Nephron (organoid): ENCODE data around the gene NFKBIZ.

ENCODE experiments used
- H3K27ac Mint-ChIP-seq, 3 experiments: 2 replicates each; pipeline ENCODE4 v1.8.0; 2020; ENCODE audit warnings: mixed read lengths in 3 of 3, mild to moderate bottlenecking in 2 of 3, moderate library complexity in 1 of 3
- H3K27me3 Mint-ChIP-seq: 2 replicates; pipeline ENCODE4 v1.8.0; 2021; ENCODE audit warnings: low read depth, mild to moderate bottlenecking, moderate library complexity, mixed read lengths
- H3K36me3 Mint-ChIP-seq: 2 replicates; pipeline ENCODE4 v1.8.0; 2020; ENCODE audit warnings: low read depth, mixed read lengths
- H3K4me1 Mint-ChIP-seq: 2 replicates; pipeline ENCODE4 v1.8.0; 2020; ENCODE audit warnings: mixed read lengths
- H3K4me3 Mint-ChIP-seq, 3 experiments: 2 replicates each; pipeline ENCODE4 v1.8.0; 2020; ENCODE audit warnings: mild to moderate bottlenecking in 3 of 3, mixed read lengths in 3 of 3, moderate library complexity in 2 of 3
- H3K9me3 Mint-ChIP-seq: 2 replicates; pipeline ENCODE4 v1.8.0; 2020; ENCODE audit warnings: mixed read lengths
- TF ChIP-seq, protein P1 (sequence below), 3 experiments: fragments of 200-600 bp; sonication (generic); IDR thresholded peaks; one replicate each; pipeline ENCODE4 v1.5.0; 2021; ENCODE audit warnings: antibody characterized with exemption in 3 of 3; ENCODE audit not compliant: unreplicated experiment in 3 of 3

The NFKBIZ gene

DNA sequence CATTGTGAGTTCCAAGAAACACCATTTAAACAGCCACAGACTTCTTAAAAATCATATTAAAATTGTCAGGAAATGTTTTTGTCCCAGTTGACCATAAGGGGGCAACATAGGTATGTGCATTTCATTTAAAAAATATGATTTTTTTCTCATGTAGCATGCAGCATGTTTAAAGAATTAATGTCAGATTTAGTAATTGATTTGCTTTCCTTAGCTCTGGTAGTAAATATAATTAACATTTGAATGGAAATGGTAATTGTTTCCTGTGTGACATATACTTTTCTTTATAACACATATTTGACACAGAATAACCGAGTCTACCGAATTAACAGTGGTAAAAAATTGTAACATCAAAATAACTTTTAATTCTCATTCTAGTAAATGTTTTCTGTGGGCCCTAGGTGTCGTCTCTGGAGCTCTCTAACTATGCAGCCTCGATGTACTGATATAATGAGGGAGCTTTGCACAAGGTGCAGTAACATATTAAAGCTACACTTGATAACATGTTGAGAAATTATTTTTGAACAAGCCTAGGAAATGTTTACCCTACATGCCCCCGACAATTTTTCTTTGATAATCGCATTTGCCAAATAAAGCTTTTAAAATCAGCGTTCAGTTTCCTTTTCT lies 35.4 kb upstream of the NFKBIZ start:
- Mint-ChIP-seq H3K9me3 (no peaks in the 10 kb centered on the region), H3K27ac (peak overlapping the region; percentile 18 to 31 (median 24)), H3K36me3 (peaks cover 8% of the 10 kb centered on the region), H3K4me1 (peaks cover 14% of the 10 kb centered on the region), H3K27me3 (no peaks in the 10 kb centered on the region), H3K4me3 (no peak overlapping the region)
- TF ChIP-seq, protein P1, sequence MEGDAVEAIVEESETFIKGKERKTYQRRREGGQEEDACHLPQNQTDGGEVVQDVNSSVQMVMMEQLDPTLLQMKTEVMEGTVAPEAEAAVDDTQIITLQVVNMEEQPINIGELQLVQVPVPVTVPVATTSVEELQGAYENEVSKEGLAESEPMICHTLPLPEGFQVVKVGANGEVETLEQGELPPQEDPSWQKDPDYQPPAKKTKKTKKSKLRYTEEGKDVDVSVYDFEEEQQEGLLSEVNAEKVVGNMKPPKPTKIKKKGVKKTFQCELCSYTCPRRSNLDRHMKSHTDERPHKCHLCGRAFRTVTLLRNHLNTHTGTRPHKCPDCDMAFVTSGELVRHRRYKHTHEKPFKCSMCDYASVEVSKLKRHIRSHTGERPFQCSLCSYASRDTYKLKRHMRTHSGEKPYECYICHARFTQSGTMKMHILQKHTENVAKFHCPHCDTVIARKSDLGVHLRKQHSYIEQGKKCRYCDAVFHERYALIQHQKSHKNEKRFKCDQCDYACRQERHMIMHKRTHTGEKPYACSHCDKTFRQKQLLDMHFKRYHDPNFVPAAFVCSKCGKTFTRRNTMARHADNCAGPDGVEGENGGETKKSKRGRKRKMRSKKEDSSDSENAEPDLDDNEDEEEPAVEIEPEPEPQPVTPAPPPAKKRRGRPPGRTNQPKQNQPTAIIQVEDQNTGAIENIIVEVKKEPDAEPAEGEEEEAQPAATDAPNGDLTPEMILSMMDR (IDR thresholded peaks at IDR 0.05; ENCODE audit: unreplicated experiment in 3 of 3) = peak; percentile 59 to 78 (median 59)

- Mint-ChIP-seq H3K36me3 (peaks cover 14% of the 10 kb centered on the region), H3K4me3 (no peak overlapping the region), H3K9me3 (no peaks in the 10 kb centered on the region), H3K27me3 (no peaks in the 10 kb centered on the region), H3K4me1 (peaks cover 12% of the 10 kb centered on the region), H3K27ac (peak overlapping the region in 1 of 3 experiments; percentile 68)
- TF ChIP-seq, protein P1 (IDR thresholded peaks at IDR 0.05; ENCODE audit: unreplicated experiment in 3 of 3) = no peak
Observed at GRCh38 chr3:101814835-101815234, 34.5 kb upstream of the NFKBIZ start.

DNA sequence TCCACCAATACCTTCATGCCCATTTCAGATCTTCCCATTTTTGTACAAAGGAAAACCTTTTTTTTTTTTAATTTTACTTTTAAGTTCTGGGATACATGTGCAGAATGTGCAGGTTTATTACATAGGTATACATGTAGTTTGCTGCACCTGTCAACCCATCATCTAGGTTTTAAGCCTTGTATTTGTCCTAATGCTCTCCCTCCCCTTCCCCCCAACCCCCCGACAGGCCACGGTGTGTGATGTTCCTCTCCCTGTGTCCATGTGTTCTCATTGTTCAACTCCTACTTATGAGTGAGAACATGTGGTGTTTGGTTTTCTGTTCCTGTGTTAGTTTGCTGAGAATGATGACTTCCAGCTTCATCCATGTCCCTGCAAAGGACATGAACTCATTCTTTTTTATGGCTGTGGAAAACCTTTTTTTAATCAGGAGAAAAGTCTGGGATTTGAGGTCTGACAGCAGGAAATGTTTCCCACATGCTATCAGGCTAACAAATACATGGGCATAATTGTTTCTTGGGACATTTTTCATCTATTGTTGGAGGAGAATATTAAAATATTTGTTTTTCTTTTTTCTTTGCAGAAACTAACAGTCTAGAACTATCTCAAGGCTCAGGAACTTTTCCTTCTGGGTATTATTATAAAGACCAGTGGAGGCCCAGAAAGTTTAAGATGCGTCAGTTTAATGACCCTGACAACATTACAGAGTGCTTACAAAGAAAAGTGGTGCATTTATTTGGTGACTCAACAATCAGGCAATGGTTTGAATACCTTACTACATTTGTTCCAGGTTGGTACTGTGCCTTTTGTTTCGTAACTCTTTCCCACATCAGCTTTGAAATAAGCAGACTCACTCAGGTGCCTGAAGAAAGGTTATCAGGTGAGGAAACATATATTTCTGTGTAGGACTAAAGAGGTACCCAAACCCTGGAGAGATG lies 32.8 kb upstream of the NFKBIZ start:
- peak overlapping the region; percentile 69 to 86 (median 85) for H3K27ac Mint-ChIP-seq
- no peak overlapping the region for H3K4me3 Mint-ChIP-seq
- TF ChIP-seq, protein P1 (IDR thresholded peaks at IDR 0.05; ENCODE audit: unreplicated experiment in 3 of 3) = no peak
- H3K36me3 Mint-ChIP-seq = peaks cover 27% of the 10 kb centered on the region
- peaks cover 12% of the 10 kb centered on the region for H3K4me1 Mint-ChIP-seq
- H3K27me3 Mint-ChIP-seq = no peaks in the 10 kb centered on the region
- no peaks in the 10 kb centered on the region for H3K9me3 Mint-ChIP-seq

- H3K4me3 Mint-ChIP-seq = no peak overlapping the region
- TF ChIP-seq, protein P1 (IDR thresholded peaks at IDR 0.05; ENCODE audit: unreplicated experiment in 3 of 3) = no peak
- peaks cover 12% of the 10 kb centered on the region for H3K4me1 Mint-ChIP-seq
Observed at GRCh38 chr3:101817992-101818391, 31.3 kb upstream of the NFKBIZ start.

DNA sequence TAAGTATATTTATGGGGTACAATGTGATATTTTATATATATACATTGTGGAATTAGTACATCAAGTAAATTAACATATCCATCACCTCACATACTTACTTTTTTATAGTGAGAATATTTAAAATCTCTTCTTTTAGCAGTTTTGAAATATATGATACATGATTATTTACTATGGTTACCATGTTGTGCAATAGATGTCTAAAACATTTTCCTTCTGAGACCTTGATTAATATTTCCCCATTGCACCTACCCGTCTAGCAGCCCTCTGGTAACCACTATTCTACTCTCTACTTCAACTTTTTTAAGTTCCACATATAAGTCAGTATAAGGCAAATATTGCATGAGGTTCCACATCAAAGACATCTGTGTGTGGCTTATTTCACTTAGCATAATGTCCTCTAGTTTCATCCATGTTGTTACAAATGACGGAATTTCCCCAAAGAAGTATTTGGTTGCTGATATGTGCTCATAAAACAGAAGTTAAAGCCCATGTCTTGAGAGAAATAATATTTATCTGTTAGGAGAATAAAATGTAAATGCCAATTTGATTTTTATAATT lies 29.6 kb upstream of the NFKBIZ start:
- H3K27ac Mint-ChIP-seq = no peak overlapping the region
- no peaks in the 10 kb centered on the region for H3K9me3 Mint-ChIP-seq
- TF ChIP-seq, protein P1 (IDR thresholded peaks at IDR 0.05; ENCODE audit: unreplicated experiment in 3 of 3) = no peak
- peaks cover 39% of the 10 kb centered on the region for H3K36me3 Mint-ChIP-seq
- H3K27me3 Mint-ChIP-seq = no peaks in the 10 kb centered on the region
- no peak overlapping the region for H3K4me3 Mint-ChIP-seq
- H3K4me1 Mint-ChIP-seq = peaks cover 5% of the 10 kb centered on the region

More at GRCh38 chr3:101817992-101818391, 31.3 kb upstream of the NFKBIZ start:
- Mint-ChIP-seq H3K27ac (no peak overlapping the region), H3K36me3 (peaks cover 39% of the 10 kb centered on the region), H3K27me3 (no peaks in the 10 kb centered on the region), H3K9me3 (no peaks in the 10 kb centered on the region)
